HEK293T (cell line): ENCODE measurements around the gene NOXA1.

Experiments used
- CTCF ChIA-PET: fragments of 350-600 bp; formaldehyde crosslinking; extraction: SDS; loops from one replicate; lab custom pipeline; 2021; ENCODE audit warnings: antibody characterized with exemption, inconsistent platforms; lab: Yijun Ruan, JAX
- POLR2A ChIA-PET: fragments of 350-600 bp; formaldehyde crosslinking; extraction: SDS; loops from one replicate; lab custom pipeline; 2020; ENCODE audit warnings: antibody characterized with exemption, inconsistent platforms; lab: Yijun Ruan, JAX
- DNase-seq: peaks from one replicate; pipeline ENCODE4 v3.0.0; 2012; ENCODE audit warnings: mixed read lengths; ENCODE audit errors: extremely low spot score
- ARNT ChIP-seq: fragments of 450-650 bp; IDR thresholded peaks from 2 replicates; pipeline ENCODE4 v1.6.1; 2017; ENCODE audit warnings: mild to moderate bottlenecking
- BHLHE40 ChIP-seq: fragments of 450-650 bp; IDR thresholded peaks from 2 replicates; pipeline ENCODE4 v1.6.1; 2016; ENCODE audit warnings: mild to moderate bottlenecking, moderate library complexity, borderline replicate concordance
- CTBP1 ChIP-seq: fragments of 450-650 bp; IDR thresholded peaks from 2 replicates; pipeline ENCODE4 v1.6.1; 2016; ENCODE audit warnings: borderline replicate concordance
- ELF4 ChIP-seq: fragments of 450-650 bp; IDR thresholded peaks from 2 replicates; pipeline ENCODE4 v1.6.1; 2017; ENCODE audit warnings: antibody characterized with exemption
- FOXA1 ChIP-seq: fragments of 450-650 bp; IDR thresholded peaks from 2 replicates; pipeline ENCODE4 v1.6.1; 2016; ENCODE audit warnings: mild to moderate bottlenecking
- FOXK2 ChIP-seq: fragments of 450-650 bp; IDR thresholded peaks from 2 replicates; pipeline ENCODE4 v1.6.1; 2016; ENCODE audit warnings: mild to moderate bottlenecking
- FOXM1 ChIP-seq: fragments of 450-650 bp; IDR thresholded peaks from 2 replicates; pipeline ENCODE4 v1.6.1; 2017; ENCODE audit warnings: mild to moderate bottlenecking, borderline replicate concordance
- HDGF ChIP-seq: fragments of 450-650 bp; IDR thresholded peaks from 2 replicates; pipeline ENCODE4 v1.6.1; 2017; ENCODE audit warnings: antibody characterized with exemption, borderline replicate concordance
- L3MBTL2 ChIP-seq: fragments of 450-650 bp; conservative IDR thresholded peaks from 2 replicates; pipeline ENCODE4 v1.6.1; 2016; ENCODE audit warnings: mild to moderate bottlenecking
- LEF1 ChIP-seq: fragments of 450-650 bp; IDR thresholded peaks from 2 replicates; pipeline ENCODE4 v1.6.1; 2017; ENCODE audit warnings: mild to moderate bottlenecking, borderline replicate concordance
- NFRKB ChIP-seq: fragments of 450-650 bp; IDR thresholded peaks from 2 replicates; pipeline ENCODE4 v1.6.1; 2016; ENCODE audit warnings: mild to moderate bottlenecking, moderate library complexity
- PKNOX1 ChIP-seq: fragments of 450-650 bp; IDR thresholded peaks from 2 replicates; pipeline ENCODE4 v1.6.1; 2016
- SP1 ChIP-seq: fragments of 450-650 bp; IDR thresholded peaks from 2 replicates; pipeline ENCODE4 v1.6.1; 2017
- SUZ12 ChIP-seq: fragments of 450-650 bp; IDR thresholded peaks from 2 replicates; pipeline ENCODE4 v1.6.1; 2016; ENCODE audit warnings: mild to moderate bottlenecking
- TARDBP ChIP-seq: fragments of 450-650 bp; IDR thresholded peaks from 2 replicates; pipeline ENCODE4 v1.6.1; 2016
- ZNF384 ChIP-seq: fragments of 450-650 bp; IDR thresholded peaks from 2 replicates; pipeline ENCODE4 v1.6.1; 2016

The NOXA1 gene

GRCh38 chr9:137470785-137471184 lies 47.6 kb downstream of the NOXA1 start:
- TF ChIP-seq ARNT (no peak), NFRKB (no peak), SUZ12 (no peak), FOXA1 (no peak), SP1 (no peak), CTBP1 (no peak), PKNOX1 (no peak), FOXM1 (no peak), L3MBTL2 (no peak), ZNF384 (no peak), HDGF (no peak)
- DNase-seq = no peak
- POLR2A ChIA-PET = no interaction called here
- CTCF ChIA-PET = no interaction called here

- POLR2A ChIA-PET = no interaction called here
- TF ChIP-seq TARDBP = no peak
- TF ChIP-seq FOXK2 = no peak
- no peak for TF ChIP-seq SUZ12
- no peak for TF ChIP-seq ARNT
- TF ChIP-seq ELF4 = no peak
- TF ChIP-seq LEF1 = no peak
- no peak for TF ChIP-seq NFRKB
- no peak for TF ChIP-seq CTBP1
- CTCF ChIA-PET = no interaction called here
- DNase-seq = no peak
Measured at GRCh38 chr9:137474271-137474670, 51.1 kb downstream of the NOXA1 start.

GRCh38 chr9:137475666-137476065 lies 52.5 kb downstream of the NOXA1 start:
- CTCF ChIA-PET = no interaction called here
- TF ChIP-seq HDGF (no peak), ZNF384 (no peak), SUZ12 (no peak), L3MBTL2 (no peak), LEF1 (no peak), BHLHE40 (no peak), FOXK2 (no peak), FOXA1 (no peak), FOXM1 (no peak), PKNOX1 (no peak), NFRKB (no peak), CTBP1 (no peak), ELF4 (no peak), SP1 (no peak), ARNT (no peak), TARDBP (no peak)
- POLR2A ChIA-PET = no interaction called here
- no peak for DNase-seq

- TF ChIP-seq ZNF384 = no peak
- no peak for TF ChIP-seq BHLHE40
- TF ChIP-seq ARNT = no peak
- TF ChIP-seq ELF4 = no peak
- TF ChIP-seq SP1 = no peak
- TF ChIP-seq HDGF = no peak
- no peak for TF ChIP-seq TARDBP
- TF ChIP-seq LEF1 = no peak
- TF ChIP-seq NFRKB = no peak
- no peak for TF ChIP-seq CTBP1
- no peak for TF ChIP-seq L3MBTL2
- no peak for TF ChIP-seq SUZ12
- TF ChIP-seq PKNOX1 = no peak
- TF ChIP-seq FOXA1 = no peak
- no peak for TF ChIP-seq FOXK2
- TF ChIP-seq FOXM1 = no peak
- ChIA-PET CTCF (no interaction called here), POLR2A (no interaction called here)
- no peak for DNase-seq
Measured at GRCh38 chr9:137476856-137477255, 53.7 kb downstream of the NOXA1 start.

GRCh38 chr9:137477778-137478612 lies 54.8 kb downstream of the NOXA1 start:
- ChIA-PET CTCF (no interaction called here), POLR2A (no interaction called here)
- no peak for TF ChIP-seq ZNF384
- TF ChIP-seq BHLHE40 = no peak
- no peak for TF ChIP-seq LEF1

GRCh38 chr9:137478613-137478961 lies 55.4 kb downstream of the NOXA1 start:
- no peak for DNase-seq
- POLR2A ChIA-PET = no interaction called here
- CTCF ChIA-PET = no interaction called here
- TF ChIP-seq ELF4 (no peak), TARDBP (no peak), CTBP1 (no peak), FOXA1 (no peak), SP1 (no peak), BHLHE40 (no peak), L3MBTL2 (no peak), LEF1 (no peak), PKNOX1 (no peak), ARNT (no peak), ZNF384 (no peak)

More at GRCh38 chr9:137477778-137478612, 54.8 kb downstream of the NOXA1 start:
- DNase-seq = no peak
